Gastroesophageal sphincter (tissue), 4 donors: ENCODE measurements around the gene C12orf75. TPM values are rescaled to one million over a fixed set of nuclear protein-coding genes. Genes with fewer than 3 reads are reported as not detected.

Experiments
- ATAC-seq: fragments of 150-250 bp; one replicate; pipeline ENCODE4 v1.9.1; 2016; ENCODE audit warnings: mild to moderate bottlenecking, moderate library complexity
- H3K27ac ChIP-seq, 4 donors: fragments of 200-600 bp; sonication (generic) in 3 of 4; 1 replicate in 3 of 4; 2 replicates in 1 of 4; pipeline ENCODE4 v1.5.1; 2016 to 2019
- H3K27me3 ChIP-seq: fragments of 200-600 bp; sonication (generic); one replicate; pipeline ENCODE4 v1.5.1; 2019
- H3K36me3 ChIP-seq, 2 donors: fragments of 200-600 bp; sonication (generic); one replicate each; pipeline ENCODE4 v1.5.1; 2019; ENCODE audit warnings: control low read depth in 1 of 2
- H3K4me1 ChIP-seq, 3 donors: fragments of 200-600 bp; sonication (generic); 1 replicate in 2 of 3; 2 replicates in 1 of 3; pipeline ENCODE4 v1.5.1; 2016 to 2019; ENCODE audit warnings: control low read depth in 2 of 3
- H3K4me3 ChIP-seq, 2 donors: fragments of 200-600 bp; sonication (generic); one replicate each; pipeline ENCODE4 v1.5.1; 2019; ENCODE audit warnings: mild to moderate bottlenecking in 1 of 2, moderate library complexity in 1 of 2
- H3K9me3 ChIP-seq, 3 donors: fragments of 200-600 bp; sonication (generic); one replicate each; pipeline ENCODE4 v1.5.1; 2017 to 2019; ENCODE audit warnings: control low read depth in 2 of 3
- CTCF ChIP-seq, 4 experiments: fragments of 200-600 bp in 2 of 4; fragments of 450-650 bp in 2 of 4; sonication (generic) in 1 of 4; IDR thresholded peaks; one replicate each; pipeline ENCODE4 v1.5.1; 2017 to 2019; ENCODE audit warnings: antibody characterized with exemption in 4 of 4, mild to moderate bottlenecking in 2 of 4, moderate library complexity in 2 of 4
- EP300 ChIP-seq: sonication (generic); formaldehyde crosslinking; IDR thresholded peaks from one replicate; pipeline ENCODE4 v1.6.1; 2017; ENCODE audit warnings: antibody characterized with exemption, mild to moderate bottlenecking
- POLR2A ChIP-seq, 2 donors: fragments of 450-650 bp; IDR thresholded peaks; one replicate each; pipeline ENCODE4 v1.6.1; 2017; ENCODE audit warnings: antibody characterized with exemption in 2 of 2, mild to moderate bottlenecking in 2 of 2, moderate library complexity in 1 of 2
- POLR2AphosphoS5 ChIP-seq: sonication (generic); formaldehyde crosslinking; IDR thresholded peaks from one replicate; pipeline ENCODE4 v1.6.1; 2017; ENCODE audit warnings: antibody characterized with exemption
- WGBS, 2 donors: methylation state at CpG; one replicate each; pipeline ENCODE4 v1.1.5; 2018; ENCODE audit warnings: low coverage in 1 of 2; 5-methylcytosine and 5-hydroxymethylcytosine counted together
- total RNA-seq, 4 donors: library from RNA; depleted of rRNA; stranded (reverse); fragments of >200 nt; gene quantifications; one replicate each; pipeline ENCODE4 v1.1.0, GENCODE V29; 2016

Gene C12orf75
- total RNA-seq, 4 donors from 2014 or later = 1.9 to 4.3 (median 2.2) TPM; not detected in 1

- TF ChIP-seq CTCF (IDR thresholded peaks at IDR 0.05) = no peak
- TF ChIP-seq EP300 = no peak
- no peak for TF ChIP-seq POLR2A (IDR thresholded peaks at IDR 0.05)
- no peak for TF ChIP-seq POLR2AphosphoS5
- no peak for ATAC-seq
- 89% methylated on average over 1 to 2 of the region's 2 CpGs for WGBS, 2 donors
These were observed 66.5 kb downstream of the C12orf75 start for GRCh38 chr12:105396983-105397382.

DNA sequence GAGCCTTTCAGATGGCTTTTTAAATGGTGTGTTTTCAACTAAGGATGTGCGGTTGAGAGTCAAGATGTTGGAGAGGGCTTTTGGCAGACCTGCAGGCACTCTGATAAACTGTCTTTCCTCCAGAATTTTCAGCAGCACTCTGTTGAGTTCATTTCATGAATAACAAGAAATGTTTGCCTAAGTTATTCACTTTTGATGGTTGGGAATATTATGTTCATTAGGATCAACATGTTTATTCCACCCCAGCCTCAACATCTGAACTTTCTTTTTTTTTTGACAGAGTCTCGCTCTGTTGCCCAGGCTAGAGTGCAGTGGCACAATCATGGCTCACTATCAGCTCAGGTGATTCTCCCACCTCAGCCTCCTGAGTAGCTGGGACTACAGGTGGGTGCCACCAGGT is 68.4 kb downstream of the C12orf75 start:
- no peak for ATAC-seq
- Histone ChIP-seq H3K27me3 (no peaks in the 10 kb centered on the region), H3K36me3 (no peaks in the 10 kb centered on the region), H3K9me3 (no peaks in the 10 kb centered on the region), H3K4me3 (no peak overlapping the region), H3K4me1 (no peaks in the 10 kb centered on the region), H3K27ac (no peak overlapping the region)
- TF ChIP-seq POLR2A (IDR thresholded peaks at IDR 0.05) (no peak), EP300 (no peak), CTCF (IDR thresholded peaks at IDR 0.05) (no peak), POLR2AphosphoS5 (no peak)
- WGBS, 2 donors = 75 to 100% methylated on average over 1 of the region's 2 CpGs

More at GRCh38 chr12:105396983-105397382, 66.5 kb downstream of the C12orf75 start:
- Histone ChIP-seq H3K4me3 (no peak overlapping the region), H3K27me3 (no peaks in the 10 kb centered on the region), H3K36me3 (no peaks in the 10 kb centered on the region), H3K4me1 (peaks cover 0 to 6% (median 0%) of the 10 kb centered on the region in 3 donors), H3K9me3 (no peaks in the 10 kb centered on the region), H3K27ac (no peak overlapping the region)

DNA sequence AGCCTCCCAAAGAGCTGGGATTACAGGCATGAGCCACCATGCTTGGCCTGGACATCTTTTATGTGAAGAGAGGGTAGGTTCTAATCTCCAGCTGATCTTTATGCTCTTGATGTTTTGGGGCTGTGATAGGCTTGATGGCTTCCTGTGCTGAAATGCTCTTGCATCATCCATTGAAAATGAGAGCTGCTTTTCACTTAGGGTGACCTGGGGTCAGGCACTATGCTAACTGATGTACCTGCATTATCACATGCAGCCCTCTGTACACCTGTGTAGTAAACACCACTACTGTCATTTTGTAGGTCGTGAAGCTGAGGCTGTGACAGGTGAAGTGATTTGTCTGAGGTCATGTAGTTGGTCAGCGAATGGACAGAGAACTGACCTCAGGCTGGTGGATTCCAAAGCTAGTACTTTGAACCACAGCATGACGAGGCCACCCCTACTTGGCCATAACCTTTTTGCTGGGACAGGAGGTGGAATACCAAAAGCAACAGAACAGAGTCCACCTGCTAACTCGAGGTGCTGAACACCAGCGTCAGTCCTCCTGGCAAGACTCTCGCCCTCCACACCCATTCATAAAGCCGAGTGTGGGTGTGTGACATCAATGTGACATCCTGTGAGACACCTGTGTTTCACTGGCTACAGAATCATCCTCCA is 69.1 kb downstream of the C12orf75 start:
- H3K27me3 ChIP-seq = no peaks in the 10 kb centered on the region
- ATAC-seq = no peak
- no peaks in the 10 kb centered on the region for H3K36me3 ChIP-seq
- H3K4me1 ChIP-seq = no peaks in the 10 kb centered on the region
- no peak overlapping the region for H3K27ac ChIP-seq
- no peaks in the 10 kb centered on the region for H3K9me3 ChIP-seq
- WGBS, 2 donors = 90% methylated on average over 2 of the region's 7 CpGs; no CpG with 5 or more reads in 1 of the 2 donors
- TF ChIP-seq EP300 (no peak), CTCF (IDR thresholded peaks at IDR 0.05) (no peak), POLR2A (IDR thresholded peaks at IDR 0.05) (no peak), POLR2AphosphoS5 (no peak)
- H3K4me3 ChIP-seq = no peak overlapping the region

- Histone ChIP-seq H3K27ac (no peak overlapping the region), H3K4me3 (no peak overlapping the region), H3K4me1 (no peaks in the 10 kb centered on the region), H3K27me3 (no peaks in the 10 kb centered on the region), H3K9me3 (no peaks in the 10 kb centered on the region), H3K36me3 (no peaks in the 10 kb centered on the region)
- TF ChIP-seq CTCF (IDR thresholded peaks at IDR 0.05) (no peak), POLR2A (IDR thresholded peaks at IDR 0.05) (no peak)
- WGBS, 2 donors = 80 to 91% methylated on average over 2 to 4 of the region's 4 CpGs
- no peak for ATAC-seq
These were observed 69.7 kb downstream of the C12orf75 start for GRCh38 chr12:105400227-105400626.

DNA sequence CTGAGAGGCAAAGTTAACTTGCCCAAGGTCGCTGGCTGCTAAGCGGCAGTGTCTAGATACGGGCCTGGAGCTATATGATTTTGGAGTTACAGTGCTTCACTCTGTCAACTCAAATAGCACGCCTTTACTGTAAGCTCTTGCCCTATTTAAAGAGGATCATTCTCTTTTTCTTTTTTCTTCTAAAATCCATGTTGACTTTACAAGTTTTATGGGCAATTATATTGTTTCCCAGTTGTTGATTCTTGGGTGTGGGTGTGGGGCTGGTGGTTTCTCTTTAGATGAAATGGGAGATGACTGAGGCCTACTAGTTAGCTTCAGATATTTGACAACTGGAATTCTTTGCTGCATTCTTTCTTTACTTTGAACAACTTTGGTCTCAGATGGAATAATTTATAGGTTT is 70.7 kb downstream of the C12orf75 start:
- Histone ChIP-seq H3K36me3 (no peaks in the 10 kb centered on the region), H3K4me3 (no peak overlapping the region), H3K4me1 (no peaks in the 10 kb centered on the region), H3K27me3 (no peaks in the 10 kb centered on the region), H3K27ac (no peak overlapping the region), H3K9me3 (no peaks in the 10 kb centered on the region)
- ATAC-seq = no peak
- TF ChIP-seq CTCF (IDR thresholded peaks at IDR 0.05) (no peak), EP300 (no peak), POLR2A (IDR thresholded peaks at IDR 0.05) (no peak), POLR2AphosphoS5 (no peak)
- 95 to 100% methylated on average over 4 of the region's 4 CpGs for WGBS, 2 donors
